Liver (tissue), 9 donors: Measurements from ENCODE around the gene FUOM. TPM values are rescaled to one million over a fixed set of nuclear protein-coding genes. Genes with fewer than 3 reads are reported as not detected.

ENCODE experiments used
- DNase-seq: peaks from one replicate; pipeline ENCODE4 v3.0.0-alpha.2; 2017; ENCODE audit warnings: low spot score
- H3K27ac ChIP-seq, 2 donors: one replicate each; pipeline ENCODE4 v1.7.0; 2013; ENCODE audit warnings: inconsistent platforms in 2 of 2, low read length in 2 of 2, control low read depth in 1 of 2, low read depth in 1 of 2, mild to moderate bottlenecking in 1 of 2
- H3K27me3 ChIP-seq, 4 donors: one replicate each; pipeline versions ENCODE4 v1.6.1 to v1.7.0; 2013; ENCODE audit warnings: low read length in 3 of 4, inconsistent platforms in 1 of 4, mild to moderate bottlenecking in 1 of 4, moderate library complexity in 1 of 4; ENCODE audit not compliant: control insufficient read depth in 4 of 4, insufficient read depth in 4 of 4
- H3K36me3 ChIP-seq, 4 donors: one replicate each; pipeline versions ENCODE4 v1.6.1 to v1.7.0; 2013; ENCODE audit warnings: low read length in 3 of 4, mild to moderate bottlenecking in 3 of 4, low read depth in 1 of 4, moderate library complexity in 1 of 4; ENCODE audit not compliant: control insufficient read depth in 4 of 4, insufficient read depth in 3 of 4
- H3K4me1 ChIP-seq, 4 donors: one replicate each; pipeline versions ENCODE4 v1.6.1 to v1.7.0; 2013; ENCODE audit warnings: low read length in 3 of 4, mild to moderate bottlenecking in 3 of 4, moderate library complexity in 1 of 4; ENCODE audit not compliant: control insufficient read depth in 4 of 4, insufficient read depth in 4 of 4
- H3K4me3 ChIP-seq, 3 donors: one replicate each; pipeline versions ENCODE4 v1.6.1 to v1.7.0; 2013; ENCODE audit warnings: low read length in 3 of 3, control low read depth in 1 of 3, low read depth in 1 of 3, mild to moderate bottlenecking in 1 of 3
- H3K9ac ChIP-seq, 2 donors: one replicate each; pipeline ENCODE4 v1.7.0; 2013; ENCODE audit warnings: low read length in 2 of 2, mild to moderate bottlenecking in 2 of 2, moderate library complexity in 2 of 2, control low read depth in 1 of 2, low read depth in 1 of 2
- H3K9me3 ChIP-seq, 4 donors: one replicate each; pipeline versions ENCODE4 v1.6.1 to v1.7.0; 2013; ENCODE audit warnings: low read length in 3 of 4; ENCODE audit not compliant: control insufficient read depth in 4 of 4
- ATF3 ChIP-seq: IDR thresholded peaks from 2 replicates; pipeline ENCODE4 v1.6.1; 2016; ENCODE audit warnings: antibody characterized with exemption
- CTCF ChIP-seq: fragments of 150-350 bp; IDR thresholded peaks from 2 replicates; pipeline ENCODE4 v1.5.1; 2017; ENCODE audit warnings: improper control_type of control experiment, low read depth, low read length; ENCODE audit not compliant: missing input control
- EGR1 ChIP-seq, 2 donors: IDR thresholded peaks; 2 replicates each; pipeline ENCODE4 v1.6.1; 2016 to 2018; ENCODE audit warnings: antibody characterized with exemption in 2 of 2, low read depth in 2 of 2
- FOXA1 ChIP-seq: IDR thresholded peaks from 2 replicates; pipeline ENCODE4 v1.6.1; 2016; ENCODE audit warnings: antibody characterized with exemption
- FOXA2 ChIP-seq: IDR thresholded peaks from 2 replicates; pipeline ENCODE4 v1.6.1; 2016; ENCODE audit warnings: antibody characterized with exemption
- GABPA ChIP-seq, 2 donors: IDR thresholded peaks in 1 of 2; conservative IDR thresholded peaks in 1 of 2; 2 replicates each; pipeline ENCODE4 v1.6.1; 2016; ENCODE audit warnings: antibody characterized with exemption in 2 of 2, mild to moderate bottlenecking in 1 of 2, moderate library complexity in 1 of 2
- HNF4A ChIP-seq, 2 donors: conservative IDR thresholded peaks; 2 replicates each; pipeline ENCODE4 v1.6.1; 2016; ENCODE audit warnings: antibody characterized with exemption in 2 of 2, mild to moderate bottlenecking in 2 of 2
- HNF4G ChIP-seq: IDR thresholded peaks from 2 replicates; pipeline ENCODE4 v1.6.1; 2016; ENCODE audit warnings: antibody characterized with exemption
- JUND ChIP-seq, 2 donors: IDR thresholded peaks; 2 replicates each; pipeline ENCODE4 v1.6.1; 2016; ENCODE audit warnings: antibody characterized with exemption in 2 of 2
- MAX ChIP-seq: IDR thresholded peaks from 2 replicates; pipeline ENCODE4 v1.6.1; 2016; ENCODE audit warnings: antibody characterized with exemption
- REST ChIP-seq: IDR thresholded peaks from 2 replicates; pipeline ENCODE4 v1.6.1; 2016; ENCODE audit warnings: antibody characterized with exemption, mild to moderate bottlenecking
- RXRA ChIP-seq, 2 donors: IDR thresholded peaks; 2 replicates each; pipeline ENCODE4 v1.6.1; 2017 to 2018; ENCODE audit warnings: antibody characterized with exemption in 2 of 2, mild to moderate bottlenecking in 1 of 2
- SP1 ChIP-seq: IDR thresholded peaks from 2 replicates; pipeline ENCODE4 v1.6.1; 2018; ENCODE audit warnings: antibody characterized with exemption, mild to moderate bottlenecking
- TAF1 ChIP-seq: conservative IDR thresholded peaks from 2 replicates; pipeline ENCODE4 v1.6.1; 2016; ENCODE audit warnings: antibody characterized with exemption, mild to moderate bottlenecking
- YY1 ChIP-seq: IDR thresholded peaks from 2 replicates; pipeline ENCODE4 v1.6.1; 2016; ENCODE audit warnings: antibody characterized with exemption, mild to moderate bottlenecking
- ZBTB33 ChIP-seq: IDR thresholded peaks from 2 replicates; pipeline ENCODE4 v1.6.1; 2016; ENCODE audit warnings: antibody characterized with exemption
- WGBS: extraction: QIAGEN DNeasy Blood & Tissue Kit; methylation state at CpG from one replicate; pipeline ENCODE4 v1.1.7; 2013; 5-methylcytosine and 5-hydroxymethylcytosine counted together
- polyA plus RNA-seq, 2 donors: library from polyadenylated mRNA; stranded (reverse) in 1 of 2; unstranded in 1 of 2; fragments of 200-250 nt in 1 of 2; fragments of >200 nt in 1 of 2; fragmentation: Nextera tagmentation in 1 of 2; extraction: Ambion mirVana in 1 of 2; gene quantifications; one replicate each; pipeline versions ENCODE4 v1.2.1 to v1.2.3, GENCODE V29; 2013 to 2015
- total RNA-seq, 2 donors: library from RNA; depleted of rRNA; stranded (reverse); fragments of >200 nt; gene quantifications; one replicate each; pipeline ENCODE4 v1.2.3, GENCODE V29; 2014
- donor health status: healthy.
- donor health status: healthy.
- donor health status: healthy.
- donor health status: healthy.
- donor health status: healthy.

FUOM gene
- total and polyA plus RNA-seq, 4 donors, result 24.3 to 194 (median 96.0) TPM

GRCh38 chr10:133312769-133313145, 45.1 kb downstream of the FUOM start:
- DNase-seq, result no peak

GRCh38 chr10:133312016-133312768, 45.6 kb downstream of the FUOM start:
- H3K27me3 ChIP-seq, result no peaks in the 10 kb centered on the region
- peaks cover 2 to 27% (median 21%) of the 10 kb centered on the region in 4 donors for H3K4me1 ChIP-seq
- peaks cover 0 to 21% (median 10%) of the 10 kb centered on the region in 4 donors for H3K36me3 ChIP-seq
- H3K4me3 ChIP-seq, result no peak overlapping the region
- 96% methylated on average over 23 of the region's 23 CpGs for WGBS
- no peak overlapping the region for H3K9ac ChIP-seq
- H3K9me3 ChIP-seq, result no peaks in the 10 kb centered on the region
- no peak overlapping the region for H3K27ac ChIP-seq
- no peak for DNase-seq
- TF ChIP-seq EGR1 (IDR thresholded peaks at IDR 0.05; ENCODE audit: low read depth in 2 of 2) (no peak), SP1 (no peak), MAX (no peak), TAF1 (no peak), YY1 (no peak), FOXA2 (no peak), JUND (IDR thresholded peaks at IDR 0.05) (no peak), ATF3 (no peak), FOXA1 (no peak), GABPA (IDR thresholded peaks at IDR 0.05 in 1 of 2, conservative IDR thresholded peaks at IDR 0.05 in 1 of 2) (no peak), HNF4A (conservative IDR thresholded peaks at IDR 0.05) (no peak), ZBTB33 (no peak), HNF4G (no peak), REST (no peak)

More at GRCh38 chr10:133312769-133313145, 45.1 kb downstream of the FUOM start:
- 94% methylated on average over 9 of the region's 9 CpGs for WGBS
- H3K27ac ChIP-seq, result no peak overlapping the region
- H3K36me3 ChIP-seq, result peaks cover 0 to 21% (median 10%) of the 10 kb centered on the region in 4 donors
- H3K9ac ChIP-seq, result no peak overlapping the region
- no peak overlapping the region for H3K4me3 ChIP-seq
- H3K9me3 ChIP-seq, result no peaks in the 10 kb centered on the region
- no peaks in the 10 kb centered on the region for H3K27me3 ChIP-seq
- no peak for TF ChIP-seq RXRA (IDR thresholded peaks at IDR 0.05)
- TF ChIP-seq EGR1 (IDR thresholded peaks at IDR 0.05; ENCODE audit: low read depth in 2 of 2), result no peak
- no peak for TF ChIP-seq GABPA (IDR thresholded peaks at IDR 0.05 in 1 of 2, conservative IDR thresholded peaks at IDR 0.05 in 1 of 2)
- no peak for TF ChIP-seq SP1
- no peak for TF ChIP-seq ZBTB33
- TF ChIP-seq CTCF, result no peak
- H3K4me1 ChIP-seq, result peaks cover 2 to 21% (median 16%) of the 10 kb centered on the region in 4 donors
